Stimulated activated CD4-positive, alpha-beta T cell treated with anti-CD3 and anti-CD28 coated beads, Interleukin-12 subunit alpha, Interleukin-12 subunit beta, amount 100 ng/mL, for 24 hours (primary cell): ENCODE data around the gene TGM2.

Experiments used
- DNase-seq, 2 experiments: peaks; one replicate each; pipeline ENCODE4 v3.0.0-alpha.2; 2020; ENCODE audit warnings: low read depth in 2 of 2

TGM2 gene

GRCh38 chr20:38132156-38132909 is 32.7 kb downstream of the TGM2 start:
- no peak for DNase-seq

- DNase-seq, result no peak
Measured at GRCh38 chr20:38131588-38132121, 33.4 kb downstream of the TGM2 start.

GRCh38 chr20:38130687-38131587 is 34.1 kb downstream of the TGM2 start:
- DNase-seq, result no peak

GRCh38 chr20:38129893-38130609 is 35.0 kb downstream of the TGM2 start:
- DNase-seq, result no peak

GRCh38 chr20:38129248-38129865 is 35.7 kb downstream of the TGM2 start:
- no peak for DNase-seq

DNA sequence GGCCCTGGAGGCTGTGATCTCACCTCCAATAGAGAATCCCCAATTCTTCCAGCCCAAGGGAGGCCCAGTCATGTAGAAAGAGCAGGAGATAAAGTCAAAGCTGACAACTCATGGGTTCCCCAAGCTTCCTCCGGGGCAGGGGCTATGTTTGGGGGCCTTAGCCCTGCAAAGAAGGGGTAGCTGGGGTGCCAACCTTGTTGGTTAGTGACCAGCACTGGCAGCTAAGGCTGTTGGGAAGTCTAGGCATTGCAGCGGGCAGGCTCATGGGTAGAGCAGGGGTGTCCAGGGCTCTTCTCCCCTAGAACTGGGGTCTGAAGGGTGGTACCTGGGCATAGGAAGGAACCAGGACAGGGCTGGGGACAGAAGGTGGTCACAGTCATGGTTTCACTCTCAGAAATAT is 36.4 kb downstream of the TGM2 start:
- DNase-seq, result no peak

DNA sequence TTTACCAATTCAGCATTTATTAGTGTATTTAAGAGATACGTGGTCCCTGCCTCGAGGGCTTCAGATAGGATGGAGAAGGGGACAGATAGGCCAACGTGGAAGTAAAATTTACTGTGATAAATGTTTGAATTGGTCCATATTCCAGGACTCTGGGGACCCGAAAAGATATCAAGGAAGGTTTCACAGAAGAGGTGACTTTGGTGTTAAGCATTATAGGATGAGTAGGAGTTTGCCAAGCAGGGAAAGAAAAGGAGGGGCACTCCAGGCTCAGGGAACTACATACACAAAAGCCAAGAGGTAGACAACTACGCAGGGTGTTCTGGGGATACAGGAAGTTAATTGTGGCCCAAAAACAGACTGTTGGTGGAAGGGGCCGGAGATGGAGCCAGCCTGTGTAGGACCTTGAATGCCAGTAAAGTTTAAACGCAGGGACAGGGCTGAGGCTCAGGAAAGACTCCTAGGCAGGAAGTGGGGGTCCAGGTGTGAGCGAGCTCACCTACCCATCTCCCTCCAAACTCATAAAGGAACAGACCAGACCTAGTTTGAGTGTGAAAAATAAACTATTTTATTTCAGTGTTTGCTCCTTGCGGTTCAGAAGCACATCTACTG is 37.0 kb downstream of the TGM2 start:
- DNase-seq, result no peak

GRCh38 chr20:38126932-38127621 is 38.0 kb downstream of the TGM2 start:
- no peak for DNase-seq

- DNase-seq, result no peak
Measured at GRCh38 chr20:38126146-38126921, 38.7 kb downstream of the TGM2 start.

- no peak for DNase-seq
Measured at GRCh38 chr20:38125157-38126056, 39.7 kb downstream of the TGM2 start.

- no peak for DNase-seq
Measured at GRCh38 chr20:38123021-38123587, 42.0 kb downstream of the TGM2 start.

GRCh38 chr20:38121741-38122140 is 43.3 kb downstream of the TGM2 start:
- no peak for DNase-seq

DNA sequence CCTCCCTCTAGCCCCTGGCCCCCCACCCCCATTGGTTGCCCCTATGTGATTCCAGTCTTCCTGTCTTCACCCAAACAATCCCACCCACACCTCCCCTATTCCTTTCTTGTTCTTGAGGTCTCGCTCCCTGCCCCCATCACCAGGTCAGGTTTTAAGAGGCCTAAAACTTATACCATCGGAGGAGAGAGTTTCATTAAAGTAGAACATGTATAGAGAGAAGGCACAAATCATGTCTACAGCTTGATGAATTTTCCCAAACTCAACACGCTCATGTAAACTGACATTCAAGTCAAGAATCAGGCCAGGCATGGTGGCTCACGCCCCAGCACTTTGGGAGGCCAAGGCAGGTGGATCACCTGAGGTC is 44.5 kb downstream of the TGM2 start:
- DNase-seq, result no peak

DNA sequence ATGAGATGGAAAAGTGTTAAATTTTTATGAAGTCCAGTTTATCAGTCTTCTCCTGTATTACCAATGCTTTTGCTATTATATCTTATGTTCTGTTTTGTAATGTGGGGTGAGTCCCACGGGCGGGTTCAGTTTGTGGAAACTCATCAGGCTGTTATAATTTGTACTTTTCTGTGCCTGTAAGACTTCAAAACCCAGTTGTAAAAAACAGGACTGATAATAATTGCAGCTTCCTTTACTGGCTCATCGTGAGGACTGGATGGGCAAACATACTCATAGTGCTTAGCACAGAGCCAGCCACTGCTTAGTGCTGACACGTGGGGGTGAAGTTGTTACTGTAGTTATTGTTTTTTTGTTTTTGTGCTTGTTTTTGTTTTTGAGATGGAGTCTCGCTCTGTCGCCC is 45.6 kb downstream of the TGM2 start:
- no peak for DNase-seq

- DNase-seq, result no peak
Measured at GRCh38 chr20:38117635-38118034, 47.4 kb downstream of the TGM2 start.

GRCh38 chr20:38117205-38117604 is 47.9 kb downstream of the TGM2 start:
- DNase-seq, result no peak

DNA sequence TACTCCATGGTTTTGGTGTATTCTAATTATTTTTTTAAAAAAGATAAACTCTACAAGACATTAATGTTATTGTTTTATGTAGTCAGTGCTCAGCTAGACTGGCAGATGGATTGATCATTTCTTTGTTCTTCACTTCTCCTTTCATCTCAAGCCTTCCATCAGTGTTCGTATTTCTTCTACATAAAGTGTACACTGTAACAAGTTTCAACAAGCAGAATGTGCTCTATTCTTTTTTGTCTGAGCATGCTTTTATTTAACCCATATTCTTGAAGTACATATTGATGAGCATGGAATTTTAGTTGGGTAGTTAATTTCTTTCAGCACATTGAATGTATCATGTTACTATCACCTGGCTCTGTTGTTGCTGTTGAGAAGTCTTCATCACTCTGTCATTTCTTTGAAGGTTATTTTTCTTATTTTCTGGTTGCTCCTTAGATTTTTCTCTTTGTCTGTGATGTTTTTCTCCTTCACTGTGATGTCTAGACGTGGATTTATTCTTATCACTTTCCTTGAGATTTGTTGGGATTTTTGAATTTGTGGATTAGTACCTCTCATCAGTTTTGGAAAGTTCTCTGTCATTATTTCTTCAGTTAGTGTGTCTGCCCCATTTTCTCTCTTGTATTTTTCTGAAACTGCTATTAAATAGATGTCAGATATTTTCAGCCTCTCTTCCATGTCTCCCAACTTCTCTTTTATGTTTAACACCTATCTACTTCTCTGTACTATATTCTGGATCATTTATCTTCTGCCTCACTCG is 48.5 kb downstream of the TGM2 start:
- no peak for DNase-seq

- DNase-seq, result no peak
Measured at GRCh38 chr20:38115896-38116295, 49.2 kb downstream of the TGM2 start.
